Stomach (tissue), 9 donors: ENCODE measurements around the gene SETDB1. TPM values are rescaled to one million over a fixed set of nuclear protein-coding genes. Genes with fewer than 3 reads are reported as not detected.

Experiments used
- DNase-seq, 2 donors: peaks; one replicate each; pipeline versions ENCODE4 v3.0.0 to v3.0.0-alpha.2; 2013 to 2019
- H3K27ac ChIP-seq, 5 donors: fragments of 200-600 bp in 4 of 5; sonication (generic) in 4 of 5; one replicate each; pipeline ENCODE4 v1.5.1; 2013 to 2019; ENCODE audit warnings: mild to moderate bottlenecking in 1 of 5, moderate library complexity in 1 of 5
- H3K27me3 ChIP-seq, 3 donors: fragments of 200-600 bp; sonication (generic); one replicate each; pipeline ENCODE4 v1.5.1; 2017 to 2019; ENCODE audit warnings: mixed run types in 1 of 3
- H3K36me3 ChIP-seq, 4 donors: fragments of 200-600 bp; sonication (generic); 1 replicate in 3 of 4; 2 replicates in 1 of 4; pipeline ENCODE4 v1.5.1; 2016 to 2019
- H3K4me1 ChIP-seq, 4 donors: fragments of 200-600 bp; sonication (generic); one replicate each; pipeline ENCODE4 v1.5.1; 2016 to 2019
- H3K4me3 ChIP-seq, 4 donors: fragments of 200-600 bp; sonication (generic) in 3 of 4; one replicate each; pipeline ENCODE4 v1.5.1; 2016 to 2019; ENCODE audit warnings: mild to moderate bottlenecking in 1 of 4
- H3K9me3 ChIP-seq, 4 donors: fragments of 200-600 bp; sonication (generic); one replicate each; pipeline ENCODE4 v1.5.1; 2016 to 2019
- CTCF ChIP-seq, 7 experiments: fragments of 450-650 bp in 4 of 7; fragments of 200-600 bp in 3 of 7; sonication (generic) in 3 of 7; IDR thresholded peaks; one replicate each; pipeline ENCODE4 v1.5.1; 2016 to 2019; ENCODE audit warnings: antibody characterized with exemption in 7 of 7, control low read depth in 2 of 7, mild to moderate bottlenecking in 1 of 7
- EP300 ChIP-seq: sonication (generic); formaldehyde crosslinking; IDR thresholded peaks from one replicate; pipeline ENCODE4 v1.6.1; 2017; ENCODE audit warnings: antibody characterized with exemption
- POLR2A ChIP-seq, 4 donors: fragments of 450-650 bp; IDR thresholded peaks; one replicate each; pipeline ENCODE4 v1.6.1; 2016; ENCODE audit warnings: antibody characterized with exemption in 4 of 4, control low read depth in 2 of 4, mild to moderate bottlenecking in 1 of 4, moderate library complexity in 1 of 4
- POLR2AphosphoS5 ChIP-seq, 3 donors: sonication (generic); formaldehyde crosslinking; IDR thresholded peaks; one replicate each; pipeline ENCODE4 v1.6.1; 2016; ENCODE audit warnings: antibody characterized with exemption in 3 of 3
- WGBS, 5 donors: extraction: QIAGEN DNeasy Blood & Tissue Kit in 3 of 5; methylation state at CpG; one replicate each; pipeline versions ENCODE4 v1.1.5 to v1.1.7; 2013 to 2018; 5-methylcytosine and 5-hydroxymethylcytosine counted together
- intact Hi-C: fragments of 100-400 bp; cut with DNase I; formaldehyde crosslinking; loops from one replicate; pipeline ENCODE4 v1.15.1; 2023; ENCODE audit warnings: low total_unique reads
- polyA plus RNA-seq, 3 donors: library from polyadenylated mRNA; stranded (reverse); fragments of 200-250 nt; gene quantifications; one replicate each; pipeline ENCODE4 v1.2.3, GENCODE V29; 2013
- total RNA-seq, 5 donors: library from RNA; depleted of rRNA; stranded (reverse); fragments of >200 nt; gene quantifications; one replicate each; pipeline versions ENCODE4 v1.1.0 to v1.2.3, GENCODE V29; 2014 to 2016
- donor health status: healthy with polysubstance abuse.
- donor health status: Bipolar disorder and iron deficiency.
- donor health status: healthy.

Gene SETDB1
- total and polyA plus RNA-seq, 8 donors: 13.8 to 77.3 (median 29.2) TPM

GRCh38 chr1:150973836-150974579 lies 47.8 kb downstream of the SETDB1 start:
- Histone ChIP-seq H3K4me3 (peak overlapping the region; percentile 80 to 97 (median 93)), H3K36me3 (peaks cover 0 to 3% (median 1%) of the 10 kb centered on the region in 4 donors), H3K4me1 (peaks cover 62 to 89% (median 81%) of the 10 kb centered on the region in 4 donors), H3K27me3 (no peaks in the 10 kb centered on the region), H3K27ac (peak overlapping the region; percentile 91 to 99 (median 91)), H3K9me3 (no peaks in the 10 kb centered on the region)
- DNase-seq: peak; percentile 48 to 72
- intact Hi-C loops: no loop called here
- TF ChIP-seq CTCF (IDR thresholded peaks at IDR 0.05): no peak
- WGBS, 5 donors: 0 to 1% (median 0%) methylated on average over 23 to 66 of the region's 67 CpGs; no CpG with 5 or more reads in 1 of the 5 donors

DNA sequence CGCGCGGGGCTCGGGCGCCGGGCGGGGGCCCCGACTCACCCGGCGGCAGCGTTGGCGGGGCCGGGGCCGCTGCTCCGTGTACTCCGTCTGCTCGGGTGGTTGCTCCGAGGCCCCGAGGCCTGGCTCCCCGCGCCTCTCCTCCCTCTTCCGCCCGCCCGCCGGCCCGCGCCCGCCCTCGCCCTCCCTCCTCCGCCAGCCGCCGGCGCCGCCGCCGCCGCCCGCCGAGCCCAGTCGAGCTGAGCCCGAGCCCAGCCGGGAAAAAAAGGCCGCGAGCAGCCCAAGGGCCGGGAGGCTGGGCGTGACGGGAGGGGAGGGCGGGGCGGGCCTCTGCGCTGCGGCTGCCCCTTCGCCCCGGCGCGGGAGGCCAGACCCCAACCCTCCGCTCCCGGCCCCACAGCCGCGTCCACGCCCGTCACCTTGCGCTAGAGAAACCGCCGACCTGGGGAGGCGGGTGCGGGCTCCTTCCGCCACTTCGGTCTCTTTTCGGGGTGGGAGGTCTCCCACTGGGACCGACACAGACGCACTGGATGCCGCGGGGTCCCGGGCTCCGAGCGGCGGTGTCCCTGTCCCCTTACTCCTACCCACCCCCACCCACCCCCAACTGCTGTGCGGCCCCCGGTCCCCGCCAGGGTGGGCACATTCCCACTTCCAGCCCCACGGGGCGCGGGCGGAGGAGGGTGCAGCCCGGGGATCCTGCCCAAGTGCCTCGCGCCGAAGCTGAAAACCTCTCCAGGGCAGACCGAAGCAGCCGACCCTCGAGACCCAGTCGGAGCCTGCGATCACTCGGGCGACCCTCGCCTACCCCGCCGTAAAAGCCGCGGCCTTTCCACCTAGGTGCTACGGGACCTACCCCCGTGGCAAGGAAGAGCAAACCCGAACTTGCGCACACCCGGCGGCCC lies 48.7 kb downstream of the SETDB1 start, which contains the start of gene CERS2:
Gene CERS2 (minus strand): TSS at position 256 of the 899 bp plus-strand sequence. CDS start 5,745 bp downstream, outside the sequence.
- H3K36me3 ChIP-seq: no peaks in the 10 kb centered on the region
- WGBS, 5 donors: 10 to 24% (median 14%) methylated on average over 35 to 104 of the region's 106 CpGs
- intact Hi-C loops: no loop called here
- peak; percentile 87 to 96 for DNase-seq
- TF ChIP-seq POLR2A (IDR thresholded peaks at IDR 0.05) (no peak), POLR2AphosphoS5 (IDR thresholded peaks at IDR 0.05) (peak in 1 of 3 donors; percentile 41)
- H3K27ac ChIP-seq: peak within 1 kb of the TSS; percentile 91 to 99 (median 91)
- peaks cover 60 to 89% (median 81%) of the 10 kb centered on the region in 4 donors for H3K4me1 ChIP-seq
- no peaks in the 10 kb centered on the region for H3K9me3 ChIP-seq
- H3K4me3 ChIP-seq: peak within 1 kb of the TSS; percentile 80 to 97 (median 93)
- no peaks in the 10 kb centered on the region for H3K27me3 ChIP-seq

DNA sequence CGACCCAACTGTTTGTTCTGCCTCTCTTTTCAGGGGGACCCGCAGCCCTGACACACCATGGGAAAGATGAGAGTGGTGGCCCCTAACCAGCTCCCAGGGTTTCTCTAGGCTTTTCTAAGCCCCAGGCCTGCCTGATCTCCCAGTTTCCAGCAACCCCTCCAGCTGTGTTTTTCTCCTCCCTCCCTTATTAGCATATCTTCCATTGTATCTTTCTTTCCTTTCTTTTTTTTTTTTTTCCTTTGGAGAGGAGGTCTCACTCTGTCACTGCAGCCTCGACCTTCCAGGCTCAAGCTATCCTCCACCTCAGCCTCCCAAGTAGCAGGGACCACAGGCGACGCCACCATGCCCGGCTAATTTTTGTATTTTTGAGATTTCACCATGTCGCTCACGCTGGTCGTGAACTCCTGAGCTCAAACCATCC lies 50.2 kb downstream of the SETDB1 start:
- Histone ChIP-seq H3K4me3 (no peak overlapping the region), H3K27me3 (no peaks in the 10 kb centered on the region), H3K27ac (peak overlapping the region; percentile 52 to 99 (median 91)), H3K9me3 (no peaks in the 10 kb centered on the region), H3K4me1 (peaks cover 52 to 86% (median 79%) of the 10 kb centered on the region in 4 donors), H3K36me3 (no peaks in the 10 kb centered on the region)
- intact Hi-C loops: no loop called here
- no peak for TF ChIP-seq CTCF (IDR thresholded peaks at IDR 0.05)
- TF ChIP-seq POLR2AphosphoS5 (IDR thresholded peaks at IDR 0.05): no peak
- TF ChIP-seq POLR2A (IDR thresholded peaks at IDR 0.05): no peak
- TF ChIP-seq EP300: no peak
- no peak for DNase-seq
- WGBS, 5 donors: 83 to 92% (median 86%) methylated on average over 9 of the region's 9 CpGs

GRCh38 chr1:150976879-150977694 lies 50.9 kb downstream of the SETDB1 start:
- no peaks in the 10 kb centered on the region for H3K36me3 ChIP-seq
- TF ChIP-seq POLR2AphosphoS5 (IDR thresholded peaks at IDR 0.05) (peak; percentile 63 to 87 (median 71)), CTCF (IDR thresholded peaks at IDR 0.05) (no peak)
- H3K4me1 ChIP-seq: peaks cover 50 to 86% (median 79%) of the 10 kb centered on the region in 4 donors
- no peaks in the 10 kb centered on the region for H3K9me3 ChIP-seq
- 15 to 43% (median 24%) methylated on average over 9 to 11 of the region's 11 CpGs for WGBS, 5 donors
- H3K27me3 ChIP-seq: no peaks in the 10 kb centered on the region
- no peak overlapping the region for H3K4me3 ChIP-seq
- DNase-seq: peak; percentile 89 to 90
- intact Hi-C loops: no loop called here
- H3K27ac ChIP-seq: peak overlapping the region; percentile 52 to 99 (median 91)
